ENCODE measurements around the gene SLC35A2.

SLC35A2 gene

GRCh38 chrX:48913605-48914366, 2.3 kb upstream of the SLC35A2 start:
- H3K4me1 ChIP-seq (ENCODE audit: control extremely low read depth in 1 of 4, control insufficient read depth in 4 of 4, insufficient read depth in 4 of 4, low read length in 3 of 4), result peaks cover 7 to 47% (median 22%) of the 10 kb centered on the region in 4 experiments

GRCh38 chrX:48910926-48911411, 477 bp downstream of the SLC35A2 start:
- CTCF ChIA-PET, result interaction anchor here (1.3 to 1.7 kb wide), 2 partner anchors 19 to 26 kb away, joined by 4 to 7 read pairs; no protein-coding TSS in a partner anchor
- peaks cover 6 to 33% (median 14%) of the 10 kb centered on the region in 4 experiments for H3K4me1 ChIP-seq (ENCODE audit: control extremely low read depth in 1 of 4, control insufficient read depth in 4 of 4, insufficient read depth in 4 of 4, low read length in 3 of 4)
- peaks cover 6 to 38% (median 15%) of the 10 kb centered on the region in 4 experiments for H3K36me3 ChIP-seq (ENCODE audit: control insufficient read depth in 4 of 4, insufficient read depth in 4 of 4, low read length in 3 of 4)
- WGBS (ENCODE audit: insufficient coverage), result 20% methylated on average over 11 of the region's 12 CpGs
- peaks cover 0 to 3% (median 0%) of the 10 kb centered on the region in 5 experiments for H3K27me3 ChIP-seq (replicated peaks in 2 of 5; ENCODE audit: control insufficient read depth in 4 of 5, insufficient read depth in 5 of 5, low read length in 4 of 5)
- POLR2A ChIA-PET, result interaction anchor here (0.6 to 1.9 kb wide), 3 partner anchors 13 to 27 kb away, joined by 3 to 12 read pairs (median 12); partner anchors contain the start of genes PQBP1 and TIMM17B
- H3K4me3 ChIP-seq (ENCODE audit: control insufficient read depth in 1 of 7, extremely low read depth in 1 of 7, insufficient read depth in 4 of 7, low read depth in 2 of 7, low read length in 6 of 7), result peak overlapping the region; percentile 58 to 93 (median 76)
- DNase-seq, result peak in 1 of 3 donors; percentile 65
- no peaks in the 10 kb centered on the region for H3K9me3 ChIP-seq (ENCODE audit: control extremely low read depth in 1 of 5, control insufficient read depth in 4 of 5, insufficient read depth in 2 of 5, low read depth in 1 of 5, low read length in 4 of 5)
- H3K27ac ChIP-seq (ENCODE audit: insufficient read depth in 1 of 2, low read depth in 1 of 2, low read length in 2 of 2, poor library complexity in 1 of 2, severe bottlenecking in 2 of 2), result peak overlapping the region; percentile 83 to 91

More at GRCh38 chrX:48913605-48914366, 2.3 kb upstream of the SLC35A2 start:
- H3K4me3 ChIP-seq (ENCODE audit: control insufficient read depth in 1 of 7, extremely low read depth in 1 of 7, insufficient read depth in 4 of 7, low read depth in 2 of 7, low read length in 6 of 7), result no peak overlapping the region
- ChIA-PET POLR2A (no interaction called here), CTCF (no interaction called here)
- peaks cover 0 to 3% (median 0%) of the 10 kb centered on the region in 5 experiments for H3K27me3 ChIP-seq (replicated peaks in 2 of 5; ENCODE audit: control insufficient read depth in 4 of 5, insufficient read depth in 5 of 5, low read length in 4 of 5)
- H3K9me3 ChIP-seq (ENCODE audit: control extremely low read depth in 1 of 5, control insufficient read depth in 4 of 5, insufficient read depth in 2 of 5, low read depth in 1 of 5, low read length in 4 of 5), result no peaks in the 10 kb centered on the region
- 100% methylated on average over 4 of the region's 5 CpGs for WGBS (ENCODE audit: insufficient coverage)
- no peak for DNase-seq
- peaks cover 6 to 33% (median 13%) of the 10 kb centered on the region in 4 experiments for H3K36me3 ChIP-seq (ENCODE audit: control insufficient read depth in 4 of 4, insufficient read depth in 4 of 4, low read length in 3 of 4)
- no peak overlapping the region for H3K27ac ChIP-seq (ENCODE audit: insufficient read depth in 1 of 2, low read depth in 1 of 2, low read length in 2 of 2, poor library complexity in 1 of 2, severe bottlenecking in 2 of 2)

DNA sequence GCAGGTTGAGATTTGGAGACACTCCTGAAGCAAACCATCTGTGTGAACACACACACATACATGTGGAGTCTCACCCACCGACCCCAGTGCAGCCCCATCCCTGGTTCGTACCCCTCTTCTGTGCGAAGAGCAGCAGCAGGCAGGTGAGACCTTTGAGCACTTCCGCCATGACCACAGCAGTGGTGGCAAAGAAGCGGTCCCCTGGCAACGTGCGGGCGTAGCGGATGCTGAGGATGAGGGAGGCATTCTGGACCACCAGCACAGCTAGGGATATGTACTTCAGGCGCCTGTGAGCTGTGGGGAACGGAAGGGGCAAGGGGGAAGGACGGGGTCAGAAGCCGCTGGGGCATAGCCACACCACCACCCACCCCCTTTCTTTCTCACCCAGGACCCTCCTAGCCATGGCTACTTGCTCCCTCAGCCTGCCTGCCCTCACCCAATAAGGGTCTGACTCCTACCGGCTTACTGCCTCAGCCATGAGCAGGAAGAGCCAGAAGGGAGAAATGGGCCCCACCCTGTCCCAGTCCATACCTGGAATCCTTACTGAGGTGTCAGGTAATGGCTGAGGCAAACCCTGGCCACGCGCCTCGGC, 1.6 kb downstream of the SLC35A2 start:
- no peak for DNase-seq
- ChIA-PET POLR2A (no interaction called here), CTCF (interaction anchor here (0.6 to 0.8 kb wide), 2 partner anchors 44 to 63 kb away, joined by 3 read pairs; no protein-coding TSS in a partner anchor)
- peaks cover 0 to 3% (median 0%) of the 10 kb centered on the region in 5 experiments for H3K27me3 ChIP-seq (replicated peaks in 2 of 5; ENCODE audit: control insufficient read depth in 4 of 5, insufficient read depth in 5 of 5, low read length in 4 of 5)
- 91% methylated on average over 11 of the region's 17 CpGs for WGBS (ENCODE audit: insufficient coverage)
- peaks cover 2 to 33% (median 13%) of the 10 kb centered on the region in 4 experiments for H3K36me3 ChIP-seq (ENCODE audit: control insufficient read depth in 4 of 4, insufficient read depth in 4 of 4, low read length in 3 of 4)
- H3K9me3 ChIP-seq (ENCODE audit: control extremely low read depth in 1 of 5, control insufficient read depth in 4 of 5, insufficient read depth in 2 of 5, low read depth in 1 of 5, low read length in 4 of 5), result no peaks in the 10 kb centered on the region
- no peak overlapping the region for H3K27ac ChIP-seq (ENCODE audit: insufficient read depth in 1 of 2, low read depth in 1 of 2, low read length in 2 of 2, poor library complexity in 1 of 2, severe bottlenecking in 2 of 2)
- H3K4me1 ChIP-seq (ENCODE audit: control extremely low read depth in 1 of 4, control insufficient read depth in 4 of 4, insufficient read depth in 4 of 4, low read length in 3 of 4), result peaks cover 6 to 21% (median 8%) of the 10 kb centered on the region in 4 experiments
- no peak overlapping the region for H3K4me3 ChIP-seq (ENCODE audit: control insufficient read depth in 1 of 7, extremely low read depth in 1 of 7, insufficient read depth in 4 of 7, low read depth in 2 of 7, low read length in 6 of 7)

DNA sequence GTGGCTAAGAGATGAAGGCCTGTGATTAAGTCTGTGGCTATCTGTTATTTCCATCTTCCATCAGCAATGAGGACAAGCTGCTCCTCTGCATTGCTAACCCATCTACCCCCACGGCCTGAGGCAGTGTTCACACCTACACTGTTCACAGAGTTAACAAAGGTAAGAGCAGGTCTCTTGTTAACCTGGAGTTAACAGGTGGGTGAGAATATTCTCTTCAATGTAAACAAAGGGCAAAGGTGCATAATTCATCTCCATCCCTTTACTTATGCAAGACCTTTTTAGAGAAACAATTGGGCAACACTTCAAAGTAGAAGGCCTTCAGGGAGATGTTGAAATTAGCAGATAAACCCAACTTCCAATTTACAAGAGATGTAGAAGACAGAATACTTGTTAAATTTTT, 2.8 kb downstream of the SLC35A2 start:
- no peak for DNase-seq
- H3K4me3 ChIP-seq (ENCODE audit: control insufficient read depth in 1 of 7, extremely low read depth in 1 of 7, insufficient read depth in 4 of 7, low read depth in 2 of 7, low read length in 6 of 7), result no peak overlapping the region
- H3K9me3 ChIP-seq (ENCODE audit: control extremely low read depth in 1 of 5, control insufficient read depth in 4 of 5, insufficient read depth in 2 of 5, low read depth in 1 of 5, low read length in 4 of 5), result no peaks in the 10 kb centered on the region
- ChIA-PET CTCF (interaction anchor here (0.6 to 0.8 kb wide), 2 partner anchors 10 to 64 kb away, joined by 3 read pairs; no protein-coding TSS in a partner anchor), POLR2A (no interaction called here)
- peaks cover 0 to 30% (median 7%) of the 10 kb centered on the region in 4 experiments for H3K36me3 ChIP-seq (ENCODE audit: control insufficient read depth in 4 of 4, insufficient read depth in 4 of 4, low read length in 3 of 4)
- H3K4me1 ChIP-seq (ENCODE audit: control extremely low read depth in 1 of 4, control insufficient read depth in 4 of 4, insufficient read depth in 4 of 4, low read length in 3 of 4), result peaks cover 6 to 17% (median 7%) of the 10 kb centered on the region in 4 experiments
- peaks cover 0 to 3% (median 0%) of the 10 kb centered on the region in 5 experiments for H3K27me3 ChIP-seq (replicated peaks in 2 of 5; ENCODE audit: control insufficient read depth in 4 of 5, insufficient read depth in 5 of 5, low read length in 4 of 5)
- no peak overlapping the region for H3K27ac ChIP-seq (ENCODE audit: insufficient read depth in 1 of 2, low read depth in 1 of 2, low read length in 2 of 2, poor library complexity in 1 of 2, severe bottlenecking in 2 of 2)
- no CpG with 5 or more reads among the region's 1 CpG for WGBS (ENCODE audit: insufficient coverage)

- Histone ChIP-seq H3K4me3 (ENCODE audit: control insufficient read depth in 1 of 7, extremely low read depth in 1 of 7, insufficient read depth in 4 of 7, low read depth in 2 of 7, low read length in 6 of 7) (no peak overlapping the region), H3K27ac (ENCODE audit: insufficient read depth in 1 of 2, low read depth in 1 of 2, low read length in 2 of 2, poor library complexity in 1 of 2, severe bottlenecking in 2 of 2) (no peak overlapping the region), H3K4me1 (ENCODE audit: control extremely low read depth in 1 of 4, control insufficient read depth in 4 of 4, insufficient read depth in 4 of 4, low read length in 3 of 4) (peaks cover 0 to 3% (median under 1%) of the 10 kb centered on the region in 4 experiments), H3K36me3 (ENCODE audit: control insufficient read depth in 4 of 4, insufficient read depth in 4 of 4, low read length in 3 of 4) (peaks cover 0 to 46% (median 19%) of the 10 kb centered on the region in 4 experiments), H3K27me3 (replicated peaks in 2 of 5; ENCODE audit: control insufficient read depth in 4 of 5, insufficient read depth in 5 of 5, low read length in 4 of 5) (no peaks in the 10 kb centered on the region), H3K9me3 (ENCODE audit: control extremely low read depth in 1 of 5, control insufficient read depth in 4 of 5, insufficient read depth in 2 of 5, low read depth in 1 of 5, low read length in 4 of 5) (no peaks in the 10 kb centered on the region)
- ChIA-PET POLR2A (interaction anchor here (0.9 kb wide), 1 partner anchor 8 kb away, joined by 4 read pairs; the partner anchor contains the start of genes PQBP1 and TIMM17B), CTCF (no interaction called here)
- WGBS (ENCODE audit: insufficient coverage), result 90% methylated on average over 20 of the region's 20 CpGs
- DNase-seq, result no peak
Measured at GRCh38 chrX:48905090-48905790, 6.2 kb downstream of the SLC35A2 start.

DNA sequence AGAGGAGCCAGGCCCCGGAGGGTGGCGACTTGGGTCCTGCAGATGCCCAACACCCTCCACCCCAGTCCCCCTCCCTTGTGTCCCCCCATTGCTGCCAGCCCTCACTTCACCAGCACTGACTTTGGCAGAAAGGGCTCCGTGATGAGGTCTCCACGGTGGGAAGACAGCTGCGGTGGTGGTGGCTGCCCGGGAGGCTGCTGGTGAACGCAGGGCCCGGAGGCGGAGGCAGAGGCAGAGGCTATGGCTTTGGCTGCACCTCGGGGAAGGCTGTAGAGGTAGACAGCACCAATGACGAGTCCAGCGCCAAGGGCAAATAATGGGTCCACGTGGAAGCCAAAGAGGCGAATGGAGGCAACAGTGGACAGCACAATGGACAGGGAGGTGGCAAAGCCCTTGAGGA, 6.8 kb downstream of the SLC35A2 start:
- ChIA-PET CTCF (interaction anchor here (1.6 kb wide), 1 partner anchor 13 kb away, joined by 3 read pairs; no protein-coding TSS in a partner anchor), POLR2A (interaction anchor here (0.6 kb wide), 1 partner anchor 53 kb away, joined by 3 read pairs; no protein-coding TSS in a partner anchor)
- Histone ChIP-seq H3K9me3 (ENCODE audit: control extremely low read depth in 1 of 5, control insufficient read depth in 4 of 5, insufficient read depth in 2 of 5, low read depth in 1 of 5, low read length in 4 of 5) (no peaks in the 10 kb centered on the region), H3K27me3 (replicated peaks in 2 of 5; ENCODE audit: control insufficient read depth in 4 of 5, insufficient read depth in 5 of 5, low read length in 4 of 5) (no peaks in the 10 kb centered on the region), H3K4me1 (ENCODE audit: control extremely low read depth in 1 of 4, control insufficient read depth in 4 of 4, insufficient read depth in 4 of 4, low read length in 3 of 4) (peaks cover 0 to under 1% (median 0%) of the 10 kb centered on the region in 4 experiments), H3K4me3 (ENCODE audit: control insufficient read depth in 1 of 7, extremely low read depth in 1 of 7, insufficient read depth in 4 of 7, low read depth in 2 of 7, low read length in 6 of 7) (no peak overlapping the region), H3K27ac (ENCODE audit: insufficient read depth in 1 of 2, low read depth in 1 of 2, low read length in 2 of 2, poor library complexity in 1 of 2, severe bottlenecking in 2 of 2) (no peak overlapping the region), H3K36me3 (ENCODE audit: control insufficient read depth in 4 of 4, insufficient read depth in 4 of 4, low read length in 3 of 4) (peaks cover 0 to 46% (median 20%) of the 10 kb centered on the region in 4 experiments)
- no peak for DNase-seq
- 92% methylated on average over 12 of the region's 14 CpGs for WGBS (ENCODE audit: insufficient coverage)

Data from common myeloid progenitor, CD34-positive (primary cell).